ENCODE results near the gene USP32. TPM values are rescaled to one million over a fixed set of nuclear protein-coding genes. Genes with fewer than 3 reads are reported as not detected.
"Not testable (repeated sequence)": the region's sequence is repeated elsewhere in the genome, so short reads cannot be mapped to it uniquely, and the experiment has no call there.

The USP32 gene
- total RNA-seq, 1 experiment from 2014 or later, result 34.5 TPM

GRCh38 chr17:60393840-60394723, 2.1 kb upstream of the USP32 start:
- H3K36me3 ChIP-seq, result peaks cover 4% of the 10 kb centered on the region; the same call in 1 of the 2 replicates
- peaks cover 17% of the 10 kb centered on the region for H3K4me1 ChIP-seq (replicated peaks)
- H3K4me3 ChIP-seq, result no peak overlapping the region
- H3K27me3 ChIP-seq (replicated peaks), result no peaks in the 10 kb centered on the region
- no peak for DNase-seq (ENCODE audit: low read depth in 1 of 2, low spot score in 2 of 2)
- no peaks in the 10 kb centered on the region for H3K9me3 ChIP-seq (replicated peaks)
- H3K27ac ChIP-seq, result no peak overlapping the region

- peak overlapping the region; percentile 92 for H3K27ac ChIP-seq
- peak in 1 of 2 experiments; percentile 59 for DNase-seq (ENCODE audit: low read depth in 1 of 2, low spot score in 2 of 2)
- H3K9me3 ChIP-seq (replicated peaks), result no peaks in the 10 kb centered on the region
Observed at GRCh38 chr17:60392845-60393702, 1.1 kb upstream of the USP32 start.

GRCh38 chr17:60391471-60392041, 377 bp downstream of the USP32 start:
- H3K36me3 ChIP-seq, result peaks cover 4% of the 10 kb centered on the region; the same call in 1 of the 2 replicates
- peak overlapping the region; percentile 77 for H3K4me3 ChIP-seq
- peak overlapping the region; percentile 65 for H3K27ac ChIP-seq
- H3K4me1 ChIP-seq (replicated peaks), result peaks cover 27% of the 10 kb centered on the region
- DNase-seq (ENCODE audit: low read depth in 1 of 2, low spot score in 2 of 2), result peak in 1 of 2 experiments; percentile 68
- no peaks in the 10 kb centered on the region for H3K27me3 ChIP-seq (replicated peaks)
- no peaks in the 10 kb centered on the region for H3K9me3 ChIP-seq (replicated peaks)

More at GRCh38 chr17:60392845-60393702, 1.1 kb upstream of the USP32 start:
- H3K36me3 ChIP-seq, result peaks cover 4% of the 10 kb centered on the region; the same call in 1 of the 2 replicates
- peaks cover 25% of the 10 kb centered on the region for H3K4me1 ChIP-seq (replicated peaks)
- no peaks in the 10 kb centered on the region for H3K27me3 ChIP-seq (replicated peaks)
- H3K4me3 ChIP-seq, result peak overlapping the region; percentile 77

GRCh38 chr17:60390925-60391470, 935 bp downstream of the USP32 start:
- H3K27ac ChIP-seq, result peak overlapping the region; percentile 65
- H3K4me1 ChIP-seq (replicated peaks), result peaks cover 30% of the 10 kb centered on the region
- H3K4me3 ChIP-seq, result peak overlapping the region; percentile 77
- H3K27me3 ChIP-seq (replicated peaks), result no peaks in the 10 kb centered on the region
- H3K9me3 ChIP-seq (replicated peaks), result no peaks in the 10 kb centered on the region
- DNase-seq (ENCODE audit: low read depth in 1 of 2, low spot score in 2 of 2), result peak in 1 of 2 experiments; percentile 62
- H3K36me3 ChIP-seq, result peaks cover 4% of the 10 kb centered on the region; the same call in 1 of the 2 replicates

GRCh38 chr17:60390186-60390585, 1.7 kb downstream of the USP32 start:
- H3K27ac ChIP-seq, result no peak overlapping the region
- H3K4me1 ChIP-seq (replicated peaks), result peaks cover 33% of the 10 kb centered on the region
- no peaks in the 10 kb centered on the region for H3K27me3 ChIP-seq (replicated peaks)
- DNase-seq (ENCODE audit: low read depth in 1 of 2, low spot score in 2 of 2), result peak in 1 of 2 experiments; percentile 34
- peaks cover 7% of the 10 kb centered on the region; the same call in 1 of the 2 replicates for H3K36me3 ChIP-seq
- H3K4me3 ChIP-seq, result peak overlapping the region; percentile 77
- no peaks in the 10 kb centered on the region for H3K9me3 ChIP-seq (replicated peaks)

- H3K4me3 ChIP-seq, result no peak overlapping the region
- H3K27me3 ChIP-seq (replicated peaks), result no peaks in the 10 kb centered on the region
- peaks cover 37% of the 10 kb centered on the region for H3K4me1 ChIP-seq (replicated peaks)
- H3K9me3 ChIP-seq (replicated peaks), result no peaks in the 10 kb centered on the region
- H3K27ac ChIP-seq, result no peak overlapping the region
- peaks cover 12% of the 10 kb centered on the region; the same call in 1 of the 2 replicates for H3K36me3 ChIP-seq
- DNase-seq (ENCODE audit: low read depth in 1 of 2, low spot score in 2 of 2), result no peak
Observed at GRCh38 chr17:60388742-60389141, 3.2 kb downstream of the USP32 start.

GRCh38 chr17:60387666-60388065, 4.3 kb downstream of the USP32 start:
- Histone ChIP-seq H3K9me3 (replicated peaks) (no peaks in the 10 kb centered on the region), H3K4me3 (no peak overlapping the region), H3K27me3 (replicated peaks) (no peaks in the 10 kb centered on the region), H3K27ac (no peak overlapping the region), H3K4me1 (replicated peaks) (peaks cover 34% of the 10 kb centered on the region), H3K36me3 (peaks cover 16% of the 10 kb centered on the region)
- no peak for DNase-seq (ENCODE audit: low read depth in 1 of 2, low spot score in 2 of 2)

- H3K27me3 ChIP-seq (replicated peaks), result no peaks in the 10 kb centered on the region
- H3K27ac ChIP-seq, result no peak overlapping the region
- DNase-seq (ENCODE audit: low read depth in 1 of 2, low spot score in 2 of 2), result no peak
- H3K4me1 ChIP-seq (replicated peaks), result peaks cover 34% of the 10 kb centered on the region
- H3K9me3 ChIP-seq (replicated peaks), result no peaks in the 10 kb centered on the region
- H3K36me3 ChIP-seq, result peaks cover 13% of the 10 kb centered on the region
- H3K4me3 ChIP-seq, result no peak overlapping the region
Observed at GRCh38 chr17:60386147-60387058, 5.5 kb downstream of the USP32 start.

GRCh38 chr17:60384921-60385320, 7.0 kb downstream of the USP32 start:
- H3K27ac ChIP-seq; H3K9me3 ChIP-seq (replicated peaks); DNase-seq (ENCODE audit: low read depth in 1 of 2, low spot score in 2 of 2); H3K27me3 ChIP-seq (replicated peaks); H3K4me3 ChIP-seq: not testable (repeated sequence)
- Histone ChIP-seq H3K4me1 (replicated peaks) (peaks cover 22% of the 10 kb centered on the region), H3K36me3 (peaks cover 12% of the 10 kb centered on the region; the same call in 1 of the 2 replicates)

GRCh38 chr17:60383379-60383778, 8.6 kb downstream of the USP32 start:
- Histone ChIP-seq H3K36me3 (peaks cover 12% of the 10 kb centered on the region; the same call in 1 of the 2 replicates), H3K27ac (no peak overlapping the region), H3K27me3 (replicated peaks) (no peaks in the 10 kb centered on the region), H3K4me1 (replicated peaks) (peaks cover 13% of the 10 kb centered on the region), H3K9me3 (replicated peaks) (no peaks in the 10 kb centered on the region), H3K4me3 (no peak overlapping the region)
- DNase-seq (ENCODE audit: low read depth in 1 of 2, low spot score in 2 of 2), result no peak

- H3K36me3 ChIP-seq, result peaks cover 12% of the 10 kb centered on the region; the same call in 1 of the 2 replicates
- no peaks in the 10 kb centered on the region for H3K9me3 ChIP-seq (replicated peaks)
- no peaks in the 10 kb centered on the region for H3K27me3 ChIP-seq (replicated peaks)
- no peak for DNase-seq (ENCODE audit: low read depth in 1 of 2, low spot score in 2 of 2)
- H3K4me3 ChIP-seq, result no peak overlapping the region
- H3K4me1 ChIP-seq (replicated peaks), result peaks cover 12% of the 10 kb centered on the region
- no peak overlapping the region for H3K27ac ChIP-seq
Observed at GRCh38 chr17:60381958-60382357, 10.0 kb downstream of the USP32 start.

GRCh38 chr17:60379461-60379860, 12.5 kb downstream of the USP32 start:
- H3K9me3 ChIP-seq (replicated peaks), result not testable (repeated sequence)

More at GRCh38 chr17:60379461-60379860, 12.5 kb downstream of the USP32 start:
- H3K27me3 ChIP-seq (replicated peaks); DNase-seq (ENCODE audit: low read depth in 1 of 2, low spot score in 2 of 2); H3K4me3 ChIP-seq; H3K36me3 ChIP-seq; H3K27ac ChIP-seq; H3K4me1 ChIP-seq (replicated peaks): not testable (repeated sequence)
